MM.1S (cell line): ENCODE results near the gene CACNA1E.

Source experiments
- CTCF ChIP-seq: fragments of 300-600 bp; sonication (generic); IDR thresholded peaks from 2 replicates; pipeline ENCODE4 v1.5.1; 2016; ENCODE audit warnings: antibody characterized with exemption, low read length, mixed read lengths
- EZH2 ChIP-seq: fragments of 300-600 bp; sonication (generic); optimal IDR thresholded peaks from 2 replicates; pipeline ENCODE3; 2017; ENCODE audit warnings: low read depth, mild to moderate bottlenecking, antibody characterized with exemption, low read length, mixed read lengths

- TF ChIP-seq CTCF = no peak
- TF ChIP-seq EZH2 = no peak
Measured at GRCh38 chr1:181517181-181517875, 34.0 kb downstream of the CACNA1E start.
